HCT116 (cell line): Measurements from ENCODE around the gene SMAD9. TPM values are rescaled to one million over a fixed set of nuclear protein-coding genes. Genes with fewer than 3 reads are reported as not detected.

Experiments used
- ATAC-seq: fragments of 200-7000 bp; cut with Tn5 transposase; 2 replicates; pipeline ENCODE4 v1.9.1; 2020; ENCODE audit warnings: mild to moderate bottlenecking, moderate library complexity
- BruUV-seq: library from RNA; stranded (reverse); fragments of 400-500 nt; replicated peaks from 2 replicates; lab custom pipeline; 2021; lab: Mats Ljungman, UMichigan
- CTCF ChIA-PET: fragments of 300-600 bp; sonication (Branson Sonifier 250); formaldehyde crosslinking; loops from one replicate; lab custom pipeline; 2021; ENCODE audit warnings: antibody characterized with exemption; lab: Charles Lee
- POLR2A ChIA-PET: fragments of 300-600, 350-600 bp; sonication (Branson Sonifier 250); formaldehyde crosslinking; loops from one replicate; lab custom pipeline; 2021; ENCODE audit warnings: antibody characterized with exemption; lab: Charles Lee
- RAD21 ChIA-PET, 2 experiments: fragments of 300-600 bp; sonication (Branson Sonifier 250); formaldehyde crosslinking; loops; one replicate each; lab custom pipeline; 2023; ENCODE audit warnings: low total read pairs in 2 of 2; ENCODE audit not compliant: uncharacterized antibody in 2 of 2, unreplicated experiment in 2 of 2, low non-redundant PET in 1 of 2; lab: Charles Lee
- DNase-seq: peaks from one replicate; pipeline ENCODE4 v3.0.0-alpha.2; 2010; ENCODE audit warnings: low read depth, low spot score
- H2AFZ ChIP-seq: fragments of 200-600 bp; shearing (Covaris generic), sonication (generic); 2 replicates; pipeline ENCODE4 v1.6.1; 2017; ENCODE audit warnings: low read depth, mixed run types, mixed read lengths, antibody characterized with exemption, low read length; ENCODE audit not compliant: poor library complexity, severe bottlenecking
- H3K27ac ChIP-seq: 2 replicates; pipeline ENCODE4 v1.5.1; 2012; ENCODE audit warnings: low read depth, low read length
- H3K27me3 ChIP-seq: fragments of 200-600 bp; sonication (generic); 2 replicates; pipeline ENCODE4 v1.6.1; 2016; ENCODE audit warnings: mixed run types, low read length, mixed read lengths; ENCODE audit not compliant: insufficient read depth
- H3K36me3 ChIP-seq, 2 experiments: fragments of 200-500 bp in 1 of 2; fragments of 200-600 bp in 1 of 2; sonication (Bioruptor generic) in 1 of 2; sonication (generic) in 1 of 2; 2 replicates each; pipeline versions ENCODE4 v1.5.1 to v1.6.1; 2014 to 2016; ENCODE audit warnings: low read length in 2 of 2, inconsistent platforms in 1 of 2, mixed read lengths in 1 of 2, mixed run types in 1 of 2; ENCODE audit not compliant: insufficient read depth in 2 of 2, control insufficient read depth in 1 of 2
- H3K4me1 ChIP-seq, 2 experiments: fragments of 200-600 bp in 1 of 2; sonication (generic) in 1 of 2; 2 replicates each; pipeline versions ENCODE4 v1.5.1 to v1.6.1; 2012 to 2017; ENCODE audit warnings: low read length in 2 of 2, inconsistent platforms in 1 of 2, mild to moderate bottlenecking in 1 of 2, mixed read lengths in 1 of 2, mixed run types in 1 of 2, moderate library complexity in 1 of 2; ENCODE audit not compliant: insufficient read depth in 2 of 2, control insufficient read depth in 1 of 2
- H3K4me2 ChIP-seq: fragments of 200-600 bp; sonication (generic); 2 replicates; pipeline ENCODE4 v1.6.1; 2017; ENCODE audit warnings: mixed run types, low read length, mixed read lengths
- H3K4me3 ChIP-seq, 2 experiments: fragments of 200-600 bp in 1 of 2; sonication (generic) in 1 of 2; replicated peaks in 1 of 2; 2 replicates each; pipeline ENCODE4 v1.5.1; 2011 to 2016; ENCODE audit warnings: low read length in 2 of 2, control low read depth in 1 of 2, low read depth in 1 of 2, mild to moderate bottlenecking in 1 of 2, mixed read lengths in 1 of 2, mixed run types in 1 of 2
- H3K79me2 ChIP-seq: fragments of 200-600 bp; sonication (generic); 2 replicates; pipeline ENCODE4 v1.6.1; 2017; ENCODE audit warnings: mild to moderate bottlenecking, mixed run types, low read length, moderate library complexity, mixed read lengths; ENCODE audit not compliant: insufficient read depth
- H3K9ac ChIP-seq: fragments of 200-600 bp; sonication (generic); 2 replicates; pipeline ENCODE4 v1.6.1; 2016; ENCODE audit warnings: low read length, mixed read lengths
- H3K9me2 ChIP-seq: fragments of 200-600 bp; sonication (generic), shearing (Covaris generic); 2 replicates; pipeline ENCODE4 v1.6.1; 2017; ENCODE audit warnings: mixed run types, mild to moderate bottlenecking, moderate library complexity; ENCODE audit not compliant: insufficient read depth
- H3K9me3 ChIP-seq, 2 experiments: fragments of 200-500 bp in 1 of 2; fragments of 200-600 bp in 1 of 2; sonication (Bioruptor generic) in 1 of 2; sonication (generic) in 1 of 2; 2 replicates each; pipeline ENCODE4 v1.6.1; 2014 to 2017; ENCODE audit warnings: low read length in 2 of 2, mixed read lengths in 2 of 2, inconsistent platforms in 1 of 2, low read depth in 1 of 2, mild to moderate bottlenecking in 1 of 2, mixed run types in 1 of 2, moderate library complexity in 1 of 2; ENCODE audit not compliant: control insufficient read depth in 1 of 2, insufficient read depth in 1 of 2
- H4K20me1 ChIP-seq: fragments of 200-600 bp; sonication (generic), shearing (Covaris generic); 2 replicates; pipeline ENCODE4 v1.6.1; 2017; ENCODE audit warnings: mixed run types, mild to moderate bottlenecking, moderate library complexity; ENCODE audit not compliant: insufficient read depth
- CEBPB ChIP-seq: IDR thresholded peaks from 2 replicates; pipeline ENCODE4 v1.6.1; 2012; ENCODE audit warnings: low read depth
- CTCF ChIP-seq, 3 experiments: fragments of 200-600 bp in 1 of 3; sonication (generic) in 1 of 3; IDR thresholded peaks in 2 of 3; conservative IDR thresholded peaks in 1 of 3; 2 replicates each; pipeline ENCODE4 v1.5.1; 2012 to 2017; ENCODE audit warnings: low read depth in 2 of 3, low read length in 2 of 3, antibody characterized with exemption in 1 of 3, borderline replicate concordance in 1 of 3, control low read depth in 1 of 3, mild to moderate bottlenecking in 1 of 3, mixed read lengths in 1 of 3, mixed run types in 1 of 3, moderate library complexity in 1 of 3; ENCODE audit not compliant: insufficient read depth in 1 of 3
- EGR1 ChIP-seq: IDR thresholded peaks from 2 replicates; pipeline ENCODE4 v1.6.1; 2012; ENCODE audit warnings: low read depth
- ELF1 ChIP-seq: IDR thresholded peaks from 2 replicates; pipeline ENCODE4 v1.6.1; 2012; ENCODE audit warnings: low read depth, borderline replicate concordance
- EZH2 ChIP-seq: fragments of 200-600 bp; sonication (generic); IDR thresholded peaks from 2 replicates; pipeline ENCODE4 v1.6.1; 2017; ENCODE audit warnings: antibody characterized with exemption, mixed run types
- EZH2phosphoT487 ChIP-seq: fragments of 200-600 bp; IDR thresholded peaks from 2 replicates; pipeline ENCODE4 v1.6.1; 2018; ENCODE audit warnings: antibody characterized with exemption, borderline replicate concordance
- FOSL1 ChIP-seq: IDR thresholded peaks from 2 replicates; pipeline ENCODE4 v1.6.1; 2012; ENCODE audit warnings: low read depth
- JUND ChIP-seq: IDR thresholded peaks from 2 replicates; pipeline ENCODE4 v1.6.1; 2012
- MAX ChIP-seq: IDR thresholded peaks from 2 replicates; pipeline ENCODE4 v1.6.1; 2012
- POLR2A ChIP-seq: IDR thresholded peaks from 2 replicates; pipeline ENCODE4 v1.7.0; 2011; ENCODE audit warnings: borderline replicate concordance; ENCODE audit not compliant: insufficient read depth, insufficient read length; ENCODE audit errors: extremely low read depth
- POLR2AphosphoS5 ChIP-seq: IDR thresholded peaks from 2 replicates; pipeline ENCODE4 v1.6.1; 2011; ENCODE audit warnings: mild to moderate bottlenecking, low read depth, low read length, moderate library complexity
- RAD21 ChIP-seq: IDR thresholded peaks from 2 replicates; pipeline ENCODE4 v1.6.1; 2012; ENCODE audit warnings: low read depth, mild to moderate bottlenecking
- SRF ChIP-seq: IDR thresholded peaks from 2 replicates; pipeline ENCODE4 v1.6.1; 2012; ENCODE audit warnings: low read depth
- TCF7L2 ChIP-seq: IDR thresholded peaks from 2 replicates; pipeline ENCODE4 v1.7.0; 2011; ENCODE audit warnings: borderline replicate concordance, inconsistent platforms; ENCODE audit not compliant: insufficient read depth, insufficient read length; ENCODE audit errors: extremely low read depth
- YY1 ChIP-seq: IDR thresholded peaks from 2 replicates; pipeline ENCODE4 v1.6.1; 2011; ENCODE audit warnings: low read length, low read depth, moderate library complexity, mild to moderate bottlenecking; ENCODE audit not compliant: insufficient replicate concordance; ENCODE audit errors: extremely low read depth
- ZBTB33 ChIP-seq: IDR thresholded peaks from 2 replicates; pipeline ENCODE4 v1.6.1; 2011; ENCODE audit warnings: mild to moderate bottlenecking, low read length, moderate library complexity; ENCODE audit not compliant: insufficient replicate concordance; ENCODE audit errors: extremely low read depth
- ZNF274 ChIP-seq: fragments of 200-500 bp; sonication (Bioruptor generic); IDR thresholded peaks from 2 replicates; pipeline ENCODE4 v1.6.1; 2014; ENCODE audit warnings: mild to moderate bottlenecking, low read depth, low read length, inconsistent platforms
- intact Hi-C: fragments of 100-400 bp; cut with micrococcal nuclease; formaldehyde crosslinking; loops from 2 replicates; pipeline ENCODE4 v1.10.0; 2022
- total RNA-seq: library from RNA; stranded (reverse); gene quantifications from one replicate; pipeline ENCODE4 v1.2.1, GENCODE V29; 2021; ENCODE audit not compliant: unreplicated experiment

Gene SMAD9
- total RNA-seq, 1 experiment from 2014 or later: 4.3 TPM

GRCh38 chr13:36820222-36820621 lies 99.8 kb downstream of the SMAD9 start:
- H4K20me1 ChIP-seq: no peaks in the 10 kb centered on the region
- H3K79me2 ChIP-seq: peaks cover 46% of the 10 kb centered on the region
- peak overlapping the region; percentile 96 for H3K4me2 ChIP-seq
- no peaks in the 10 kb centered on the region for H3K9me2 ChIP-seq
- no peak for DNase-seq
- TF ChIP-seq RAD21: no peak
- no peak for TF ChIP-seq MAX
- no peak for TF ChIP-seq CEBPB
- no peak for TF ChIP-seq JUND
- no TSS peak for BruUV-seq
- peak overlapping the region; percentile 72 to 81 for H3K4me3 ChIP-seq
- ChIA-PET POLR2A (no interaction called here), RAD21 (no interaction called here), CTCF (no interaction called here)
- H3K9me3 ChIP-seq: no peaks in the 10 kb centered on the region
- intact Hi-C loops: no loop called here
- peak overlapping the region; percentile 72 for H3K9ac ChIP-seq
- no peak for ATAC-seq
- H3K4me1 ChIP-seq: peaks cover 3 to 21% of the 10 kb centered on the region in 2 experiments; a peak in 3 of 4 replicates
- no peaks in the 10 kb centered on the region for H3K27me3 ChIP-seq
- H2AFZ ChIP-seq: no peak overlapping the region
- H3K27ac ChIP-seq: no peak overlapping the region
- 0 out of 4 replicates have a peak, but pooled peaks cover 0 to under 1% of the 10 kb centered on the region in 2 experiments for H3K36me3 ChIP-seq

GRCh38 chr13:36819739-36820090 lies 100.3 kb downstream of the SMAD9 start:
- intact Hi-C loops: no loop called here
- H3K27ac ChIP-seq: no peak overlapping the region; the same call in 1 of the 2 replicates
- TF ChIP-seq FOSL1 (no peak), JUND (no peak), YY1 (no peak), ELF1 (no peak), TCF7L2 (no peak), EZH2phosphoT487 (no peak), EGR1 (no peak), RAD21 (no peak), CTCF (IDR thresholded peaks at IDR 0.05 in 2 of 3, conservative IDR thresholded peaks at IDR 0.05 in 1 of 3; ENCODE audit: borderline replicate concordance in 1 of 3, insufficient read depth in 1 of 3, low read depth in 2 of 3, low read length in 2 of 3) (no peak), CEBPB (no peak), ZBTB33 (no peak), MAX (no peak), ZNF274 (no peak), POLR2A (no peak), EZH2 (no peak), POLR2AphosphoS5 (no peak), SRF (no peak)

More at GRCh38 chr13:36819739-36820090, 100.3 kb downstream of the SMAD9 start:
- H3K4me2 ChIP-seq: peak overlapping the region; percentile 96
- H3K36me3 ChIP-seq: no peaks in the 10 kb centered on the region
- H3K79me2 ChIP-seq: peaks cover 46% of the 10 kb centered on the region
- H3K27me3 ChIP-seq: no peaks in the 10 kb centered on the region
- DNase-seq: no peak
- peaks cover 3 to 21% of the 10 kb centered on the region in 2 experiments; a peak in 3 of 4 replicates for H3K4me1 ChIP-seq
- no peak overlapping the region for H2AFZ ChIP-seq
- no peaks in the 10 kb centered on the region for H3K9me2 ChIP-seq
- BruUV-seq: no TSS peak
- no peaks in the 10 kb centered on the region for H3K9me3 ChIP-seq
- ChIA-PET CTCF (no interaction called here), POLR2A (no interaction called here), RAD21 (no interaction called here)
- H4K20me1 ChIP-seq: no peaks in the 10 kb centered on the region
- ATAC-seq: peak; percentile 13
- peak overlapping the region; percentile 72 to 81 for H3K4me3 ChIP-seq
- peak overlapping the region; percentile 72 for H3K9ac ChIP-seq
